WTC11 (cell line): ENCODE results near the gene ZBTB37. TPM values are rescaled to one million over a fixed set of nuclear protein-coding genes. Genes with fewer than 3 reads are reported as not detected.

Experiments used
- ATAC-seq: fragments of 200-7000 bp; cut with Tn5 transposase; 2 replicates; pipeline ENCODE4 v1.10.0; 2021; ENCODE audit warnings: mild to moderate bottlenecking, moderate library complexity
- CTCF ChIA-PET: fragments of 300-600 bp; sonication (Branson Sonifier 250); formaldehyde crosslinking; loops from one replicate; lab custom pipeline; 2021; ENCODE audit warnings: antibody characterized with exemption; lab: Charles Lee
- POLR2A ChIA-PET: fragments of 350-600 bp; sonication (Branson Sonifier 250); formaldehyde crosslinking; loops from one replicate; lab custom pipeline; 2021; ENCODE audit warnings: antibody characterized with exemption; lab: Charles Lee
- DNase-seq: peaks from one replicate; pipeline ENCODE4 v3.0.0; 2021; ENCODE audit warnings: low spot score
- H3K27ac Mint-ChIP-seq: 2 replicates; pipeline ENCODE4 v1.8.0; 2021; ENCODE audit warnings: mixed read lengths
- H3K27me3 Mint-ChIP-seq: 2 replicates; pipeline ENCODE4 v1.8.0; 2021; ENCODE audit warnings: low read depth, mild to moderate bottlenecking, moderate library complexity, mixed read lengths
- H3K36me3 Mint-ChIP-seq: 2 replicates; pipeline ENCODE4 v1.8.0; 2021; ENCODE audit warnings: mixed read lengths
- H3K4me1 Mint-ChIP-seq: 2 replicates; pipeline ENCODE4 v1.8.0; 2022; ENCODE audit warnings: mixed read lengths
- H3K4me3 Mint-ChIP-seq: 2 replicates; pipeline ENCODE4 v1.8.0; 2021; ENCODE audit warnings: mild to moderate bottlenecking, moderate library complexity, mixed read lengths
- H3K9me3 Mint-ChIP-seq: 2 replicates; pipeline ENCODE4 v1.8.0; 2021; ENCODE audit warnings: mixed read lengths
- AR ChIP-seq: fragments of 250-450 bp; sonication (Bioruptor Pico); IDR thresholded peaks from 2 replicates; pipeline ENCODE4 v1.9.0; 2021; ENCODE audit warnings: mild to moderate bottlenecking
- ATF2 ChIP-seq: sonication (generic); formaldehyde crosslinking; IDR thresholded peaks from 2 replicates; pipeline ENCODE4 v1.8.1; 2022; ENCODE audit warnings: low read depth, missing genetic modification reagents, borderline replicate concordance
- CREB1 ChIP-seq: sonication (generic); formaldehyde crosslinking; IDR thresholded peaks from 2 replicates; pipeline ENCODE4 v1.8.0; 2023; ENCODE audit warnings: mild to moderate bottlenecking, missing genetic modification reagents
- EMX1 ChIP-seq: fragments of 250-450 bp; sonication (Bioruptor Pico); IDR thresholded peaks from 2 replicates; pipeline ENCODE4 v1.8.0; 2021; ENCODE audit warnings: mild to moderate bottlenecking
- FOXP1 ChIP-seq: sonication (generic); formaldehyde crosslinking; IDR thresholded peaks from 2 replicates; pipeline ENCODE4 v1.8.0; 2022; ENCODE audit warnings: missing genetic modification reagents, mild to moderate bottlenecking, moderate library complexity, borderline replicate concordance
- GRHL2 ChIP-seq: fragments of 250-450 bp; sonication (Bioruptor Pico); IDR thresholded peaks from 2 replicates; pipeline ENCODE4 v1.8.0; 2022; ENCODE audit warnings: mild to moderate bottlenecking, moderate library complexity; ENCODE audit not compliant: insufficient replicate concordance, severe bottlenecking
- JUN ChIP-seq: sonication (generic); formaldehyde crosslinking; IDR thresholded peaks from 2 replicates; pipeline ENCODE4 v1.8.0; 2023; ENCODE audit warnings: mild to moderate bottlenecking, missing genetic modification reagents
- NFATC4 ChIP-seq: fragments of 250-450 bp; sonication (Bioruptor Pico); IDR thresholded peaks from 2 replicates; pipeline ENCODE4 v1.9.0; 2021; ENCODE audit warnings: mild to moderate bottlenecking
- PRRX2 ChIP-seq: fragments of 250-450 bp; sonication (Bioruptor Pico); IDR thresholded peaks from 2 replicates; pipeline ENCODE4 v1.8.0; 2021; ENCODE audit warnings: mild to moderate bottlenecking
- SMAD3 ChIP-seq: sonication (generic); formaldehyde crosslinking; IDR thresholded peaks from 2 replicates; pipeline ENCODE4 v1.8.0; 2022; ENCODE audit warnings: missing genetic modification reagents, mild to moderate bottlenecking, borderline replicate concordance
- TP53 ChIP-seq: sonication (generic); formaldehyde crosslinking; IDR thresholded peaks from 2 replicates; pipeline ENCODE4 v1.8.1; 2023; ENCODE audit warnings: mild to moderate bottlenecking, missing genetic modification reagents
- ZNF121 ChIP-seq: sonication (generic); formaldehyde crosslinking; IDR thresholded peaks from 2 replicates; pipeline ENCODE4 v1.8.0; 2023; ENCODE audit warnings: missing genetic modification reagents
- ZNF232 ChIP-seq: sonication (generic); formaldehyde crosslinking; IDR thresholded peaks from 2 replicates; pipeline ENCODE4 v1.8.0; 2022; ENCODE audit warnings: mild to moderate bottlenecking, missing genetic modification reagents
- ZNF416 ChIP-seq: fragments of 250-450 bp; sonication (Bioruptor Pico); IDR thresholded peaks from 2 replicates; pipeline ENCODE4 v1.9.0; 2021; ENCODE audit warnings: mild to moderate bottlenecking, inconsistent platforms
- ZNF532 ChIP-seq: fragments of 250-450 bp; sonication (Bioruptor Pico); IDR thresholded peaks from 2 replicates; pipeline ENCODE4 v1.9.0; 2021; ENCODE audit warnings: mild to moderate bottlenecking, borderline replicate concordance
- ZNF671 ChIP-seq: fragments of 250-450 bp; sonication (Bioruptor Pico); IDR thresholded peaks from 2 replicates; pipeline ENCODE4 v1.8.0; 2021; ENCODE audit warnings: mild to moderate bottlenecking
- total RNA-seq: library from RNA; stranded (reverse); gene quantifications from 3 replicates; pipeline ENCODE4 v1.2.3, GENCODE V29; 2021
- TF ChIP-seq, protein P1 (sequence below): fragments of 250-450 bp; sonication (Bioruptor Pico); IDR thresholded peaks from 2 replicates; pipeline ENCODE4 v1.8.0; 2021; ENCODE audit warnings: mild to moderate bottlenecking
- TF ChIP-seq, protein P2 (sequence below): sonication (generic); formaldehyde crosslinking; IDR thresholded peaks from 2 replicates; pipeline ENCODE4 v1.8.1; 2022; ENCODE audit warnings: low read depth, mild to moderate bottlenecking, moderate library complexity, missing genetic modification reagents, borderline replicate concordance
- TF ChIP-seq, protein P3 (sequence below): fragments of 250-450 bp; sonication (Bioruptor Pico); conservative IDR thresholded peaks from 2 replicates; pipeline ENCODE4 v1.9.0; 2021; ENCODE audit warnings: mild to moderate bottlenecking

ZBTB37 gene
- total RNA-seq, 1 experiment from 2014 or later, result 14.4 TPM

DNA sequence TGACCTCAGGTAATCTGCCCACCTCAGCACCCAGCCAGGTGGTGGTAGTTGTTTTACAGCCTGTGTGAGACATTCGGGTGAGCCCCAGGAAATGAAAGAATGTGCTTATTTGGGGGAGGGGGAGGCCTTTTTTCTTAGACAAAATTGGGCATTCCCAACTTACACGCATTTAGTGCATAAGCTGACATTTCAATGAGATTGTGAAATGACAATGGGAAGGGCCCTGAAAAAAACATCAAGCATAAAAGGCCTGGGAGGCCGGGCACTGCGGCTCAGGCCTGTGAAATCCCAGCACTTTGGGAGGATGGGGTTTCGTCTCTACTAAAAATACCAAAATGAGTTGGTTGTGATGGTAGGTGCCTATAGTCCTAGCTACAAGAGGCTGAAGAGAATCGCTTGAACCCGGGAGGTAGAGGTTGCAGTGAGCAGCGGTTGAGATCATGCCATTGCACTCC, 5.4 kb upstream of the ZBTB37 start (continued):
- TF ChIP-seq ZNF121 (CRISPR knock-in tag), result no peak

DNA sequence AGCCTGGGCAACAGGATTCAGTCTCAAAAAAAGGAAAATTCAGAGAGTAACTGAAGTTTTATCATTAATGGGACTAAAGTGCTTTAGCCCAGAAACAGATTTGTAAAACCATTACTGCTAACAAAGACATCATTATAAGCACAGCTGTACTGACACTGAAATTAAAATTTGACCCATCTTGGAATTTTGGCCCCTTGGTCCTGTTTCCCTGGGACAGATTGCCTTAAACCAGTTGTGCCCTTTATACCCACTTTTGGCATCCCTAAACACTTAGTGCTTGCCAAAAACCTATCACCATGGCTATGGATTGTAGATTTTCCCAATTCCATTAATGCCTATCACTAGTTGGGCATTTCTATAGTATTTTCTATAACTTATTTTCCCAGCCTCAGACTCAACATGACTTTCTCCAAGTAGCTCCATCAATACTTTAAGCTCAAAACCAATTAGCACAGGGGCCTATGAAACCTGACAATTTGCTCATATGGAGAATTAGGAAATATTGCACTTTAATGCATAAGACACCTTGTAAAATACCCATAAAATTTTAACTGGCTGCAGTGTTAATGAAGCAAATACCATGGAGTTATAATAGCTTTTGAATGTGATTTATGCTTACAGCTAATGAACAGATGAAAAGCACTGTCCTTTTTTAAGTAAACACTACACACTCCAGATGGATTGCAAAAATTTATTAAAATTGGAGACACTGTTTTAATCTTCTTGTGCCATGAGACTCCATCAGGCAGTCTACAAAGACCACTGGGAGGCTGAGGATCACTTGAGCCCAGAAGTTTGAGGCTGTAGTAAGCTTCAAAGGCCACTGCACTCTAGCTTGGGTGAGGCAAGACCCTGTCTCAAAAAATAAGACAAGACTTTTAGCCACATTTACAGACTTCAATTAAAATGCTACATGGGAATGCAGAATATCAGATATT, 4.7 kb upstream of the ZBTB37 start:
- DNase-seq, result no peak
- Mint-ChIP-seq H3K36me3 (peaks cover 57% of the 10 kb centered on the region), H3K27me3 (no peaks in the 10 kb centered on the region)

More for the DNA sequence above, 4.7 kb upstream of the ZBTB37 start:
- peaks cover 44% of the 10 kb centered on the region for H3K4me1 Mint-ChIP-seq
- POLR2A ChIA-PET, result interaction anchor here (1.1 to 1.4 kb wide), 2 partner anchors 15 to 159 kb away, joined by 4 to 8 read pairs; partner anchors contain the start of gene RC3H1
- peak overlapping the region; percentile 100 for H3K27ac Mint-ChIP-seq
- H3K4me3 Mint-ChIP-seq, result peak overlapping the region; percentile 97
- no peaks in the 10 kb centered on the region for H3K9me3 Mint-ChIP-seq
- TF ChIP-seq, protein P1, sequence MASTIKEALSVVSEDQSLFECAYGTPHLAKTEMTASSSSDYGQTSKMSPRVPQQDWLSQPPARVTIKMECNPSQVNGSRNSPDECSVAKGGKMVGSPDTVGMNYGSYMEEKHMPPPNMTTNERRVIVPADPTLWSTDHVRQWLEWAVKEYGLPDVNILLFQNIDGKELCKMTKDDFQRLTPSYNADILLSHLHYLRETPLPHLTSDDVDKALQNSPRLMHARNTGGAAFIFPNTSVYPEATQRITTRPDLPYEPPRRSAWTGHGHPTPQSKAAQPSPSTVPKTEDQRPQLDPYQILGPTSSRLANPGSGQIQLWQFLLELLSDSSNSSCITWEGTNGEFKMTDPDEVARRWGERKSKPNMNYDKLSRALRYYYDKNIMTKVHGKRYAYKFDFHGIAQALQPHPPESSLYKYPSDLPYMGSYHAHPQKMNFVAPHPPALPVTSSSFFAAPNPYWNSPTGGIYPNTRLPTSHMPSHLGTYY, result peak; percentile 98
- TF ChIP-seq ZNF416 (CRISPR knock-in tag) (peak; percentile 96), JUN (CRISPR knock-in tag) (no peak), ZNF532 (CRISPR knock-in tag) (peak; percentile 96), NFATC4 (CRISPR knock-in tag) (peak; percentile 97), FOXP1 (CRISPR knock-in tag) (no peak), EMX1 (CRISPR knock-in tag) (peak; percentile 96), GRHL2 (CRISPR knock-in tag) (no peak), ATF2 (CRISPR knock-in tag) (no peak), ZNF232 (CRISPR knock-in tag) (no peak), PRRX2 (peak; percentile 95), CREB1 (CRISPR knock-in tag) (no peak), AR (CRISPR knock-in tag) (peak; percentile 86; the same call in 1 of the 2 replicates), ZNF671 (CRISPR knock-in tag) (peak; percentile 97), TP53 (no peak), SMAD3 (no peak)
- TF ChIP-seq, protein P2, sequence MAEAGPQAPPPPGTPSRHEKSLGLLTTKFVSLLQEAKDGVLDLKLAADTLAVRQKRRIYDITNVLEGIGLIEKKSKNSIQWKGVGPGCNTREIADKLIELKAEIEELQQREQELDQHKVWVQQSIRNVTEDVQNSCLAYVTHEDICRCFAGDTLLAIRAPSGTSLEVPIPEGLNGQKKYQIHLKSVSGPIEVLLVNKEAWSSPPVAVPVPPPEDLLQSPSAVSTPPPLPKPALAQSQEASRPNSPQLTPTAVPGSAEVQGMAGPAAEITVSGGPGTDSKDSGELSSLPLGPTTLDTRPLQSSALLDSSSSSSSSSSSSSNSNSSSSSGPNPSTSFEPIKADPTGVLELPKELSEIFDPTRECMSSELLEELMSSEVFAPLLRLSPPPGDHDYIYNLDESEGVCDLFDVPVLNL (CRISPR knock-in tag), result no peak
- TF ChIP-seq, protein P3, sequence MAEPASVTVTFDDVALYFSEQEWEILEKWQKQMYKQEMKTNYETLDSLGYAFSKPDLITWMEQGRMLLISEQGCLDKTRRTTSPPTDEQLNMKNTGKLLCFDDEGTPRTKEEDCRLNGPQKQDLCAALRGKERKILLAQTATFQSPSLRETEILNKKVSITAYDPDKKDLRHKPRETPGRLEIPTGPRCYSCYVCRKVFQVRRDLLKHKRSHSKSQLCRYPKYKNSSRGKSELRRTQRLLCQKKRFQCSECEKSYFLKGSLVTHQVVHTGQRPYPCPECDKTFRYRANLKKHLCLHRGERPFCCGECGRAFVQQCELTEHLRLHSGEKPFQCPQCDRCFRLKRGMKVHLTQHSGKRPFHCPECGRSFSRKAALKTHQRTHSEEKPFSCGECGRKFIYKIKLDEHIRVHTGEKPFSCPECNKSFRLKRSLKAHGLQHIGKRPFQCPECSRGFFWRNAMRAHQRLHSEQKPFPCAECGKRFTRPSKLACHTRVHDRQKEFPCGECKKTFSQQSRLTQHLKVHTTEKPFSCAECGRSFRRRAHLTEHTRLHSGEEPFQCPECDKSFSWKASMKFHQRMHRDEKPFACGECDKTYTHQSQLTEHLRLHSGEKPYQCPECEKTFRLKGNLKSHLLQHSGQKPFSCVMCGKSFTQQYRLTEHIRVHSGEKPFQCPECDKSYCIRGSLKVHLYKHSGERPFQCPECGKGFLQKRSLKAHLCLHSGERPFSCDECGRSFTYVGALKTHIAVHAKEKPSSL (CRISPR knock-in tag), result peak; percentile 91
- CTCF ChIA-PET, result interaction anchor here (0.6 kb wide), 2 partner anchors 21 to 90 kb away, joined by 3 read pairs; no protein-coding TSS in a partner anchor
- ATAC-seq, result no peak
